ENCODE data around the gene PER2. TPM values are rescaled to one million over a fixed set of nuclear protein-coding genes. Genes with fewer than 3 reads are reported as not detected.

Gene PER2
- total and polyA plus RNA-seq, 2 of the 13 experiments (the other 11 are each of a cell fraction or from before 2014, with no cell fraction given): 5.1 to 9.4 TPM

GRCh38 chr2:238305092-238305862 is 16.9 kb upstream of the PER2 start (continued):
- TF ChIP-seq ZBTB26 (CRISPR knock-in tag; IDR thresholded peaks at IDR 0.05; ENCODE audit: borderline replicate concordance): 0 out of 2 replicates have a peak, but pooled peaks have one; percentile 31
- TF ChIP-seq ARNTL (CRISPR knock-in tag; IDR thresholded peaks at IDR 0.05): peak; percentile 61
- TF ChIP-seq ZNF644 (CRISPR knock-in tag; IDR thresholded peaks at IDR 0.05; ENCODE audit: low read depth): peak; percentile 55; the same call in 1 of the 2 replicates
- TF ChIP-seq IRX3 (CRISPR knock-in tag; IDR thresholded peaks at IDR 0.05; ENCODE audit: borderline replicate concordance, low read depth): no peak
- TF ChIP-seq CTCF (CRISPR knock-in tag; IDR thresholded peaks at IDR 0.05): peak; percentile 64
- no peak for TF ChIP-seq ZNF337 (CRISPR knock-in tag; IDR thresholded peaks at IDR 0.05; ENCODE audit: borderline replicate concordance, low read depth)
- TF ChIP-seq MIXL1 (CRISPR knock-in tag; IDR thresholded peaks at IDR 0.05): 0 out of 2 replicates have a peak, but pooled peaks have one; percentile 17
- TF ChIP-seq ZNF687 (CRISPR knock-in tag; IDR thresholded peaks at IDR 0.05): peak; percentile 44; the same call in 1 of the 2 replicates
- 0 out of 2 replicates have a peak, but pooled peaks have one; percentile 39 for TF ChIP-seq ZNF619 (CRISPR knock-in tag; IDR thresholded peaks at IDR 0.05)
- no peak for TF ChIP-seq LCORL (IDR thresholded peaks at IDR 0.05)
- 0 out of 2 replicates have a peak, but pooled peaks have one; percentile 46 for TF ChIP-seq LCORL (CRISPR knock-in tag; IDR thresholded peaks at IDR 0.05)
- no peak for TF ChIP-seq PRDM15 (CRISPR knock-in tag; IDR thresholded peaks at IDR 0.05)
- no peak for TF ChIP-seq NR2F6 (IDR thresholded peaks at IDR 0.05)
- 0 out of 2 replicates have a peak, but pooled peaks have one; percentile 27 for TF ChIP-seq NR2F6 (CRISPR knock-in tag; IDR thresholded peaks at IDR 0.05)
- TF ChIP-seq MNT (IDR thresholded peaks at IDR 0.05): no peak
- TF ChIP-seq FOXA1 (IDR thresholded peaks at IDR 0.05): no peak
- TF ChIP-seq FOXA1 (CRISPR knock-in tag; IDR thresholded peaks at IDR 0.05): peak; percentile 20; the same call in 1 of the 2 replicates
- peak; percentile 20; the same call in 1 of the 2 replicates for TF ChIP-seq TARDBP (CRISPR knock-in tag; IDR thresholded peaks at IDR 0.05)
